Activated CD8-positive, alpha-beta memory T cell treated with anti-CD3 and anti-CD28 coated beads, Interleukin-2, amount 50 U/mL, for 24 hours (primary cell): Measurements from ENCODE around the gene KY.

Experiments
- DNase-seq: peaks from one replicate; pipeline ENCODE4 v3.0.0-alpha.2; 2020; ENCODE audit errors: extremely low read depth

The KY gene

GRCh38 chr3:134650431-134651346, at the start of gene KY:
TSS of gene KY (minus strand) at chr3:134651022. CDS start at chr3:134650960, 62 bp downstream.
- DNase-seq = no peak

GRCh38 chr3:134699721-134700120, 48.9 kb upstream of the KY start:
- DNase-seq = no peak

- no peak for DNase-seq
Observed at GRCh38 chr3:134699141-134699711, 48.4 kb upstream of the KY start.

- no peak for DNase-seq
Observed at GRCh38 chr3:134697830-134698689, 47.2 kb upstream of the KY start.

GRCh38 chr3:134696155-134696554, 45.3 kb upstream of the KY start:
- DNase-seq = no peak

GRCh38 chr3:134694946-134695543, 44.2 kb upstream of the KY start:
- no peak for DNase-seq

- DNase-seq = no peak
Observed at GRCh38 chr3:134694466-134694865, 43.6 kb upstream of the KY start.

GRCh38 chr3:134693804-134694203, 43.0 kb upstream of the KY start:
- DNase-seq = no peak

- DNase-seq = no peak
Observed at GRCh38 chr3:134693226-134693625, 42.4 kb upstream of the KY start.

- no peak for DNase-seq
Observed at GRCh38 chr3:134690226-134690625, 39.4 kb upstream of the KY start.

GRCh38 chr3:134687642-134688041, 36.8 kb upstream of the KY start:
- DNase-seq = no peak

GRCh38 chr3:134685929-134686802, 35.3 kb upstream of the KY start:
- DNase-seq = no peak

GRCh38 chr3:134682196-134682880, 31.5 kb upstream of the KY start:
- no peak for DNase-seq

- no peak for DNase-seq
Observed at GRCh38 chr3:134681522-134681900, 30.7 kb upstream of the KY start.

GRCh38 chr3:134680796-134681521, 30.1 kb upstream of the KY start:
- DNase-seq = no peak

- DNase-seq = no peak
Observed at GRCh38 chr3:134677987-134678308, 27.1 kb upstream of the KY start.

GRCh38 chr3:134677196-134677986, 26.6 kb upstream of the KY start:
- DNase-seq = no peak

GRCh38 chr3:134675726-134676256, 25.0 kb upstream of the KY start:
- DNase-seq = no peak

GRCh38 chr3:134672571-134672970, 21.7 kb upstream of the KY start:
- DNase-seq = no peak
